GM12891 (cell line): Measurements from ENCODE around the gene NPM1.

ENCODE experiments used
- DNase-seq: peaks from one replicate; pipeline ENCODE4 v3.0.0; 2011; ENCODE audit warnings: low spot score; ENCODE audit not compliant: insufficient read length
- FAIRE-seq: peaks from 2 replicates; lab custom pipeline; 2011; peaks lifted over from hg19 to GRCh38; lab: Jason Lieb, UNC
- PAX5 ChIP-seq: IDR thresholded peaks from 2 replicates; pipeline ENCODE4 v1.6.1; 2011; ENCODE audit warnings: low read length, moderate library complexity, mild to moderate bottlenecking; ENCODE audit not compliant: insufficient read depth, severe bottlenecking
- POLR2A ChIP-seq: IDR thresholded peaks from 2 replicates; pipeline ENCODE4 v1.6.1; 2011; ENCODE audit warnings: low read depth, low read length, control low read depth
- POLR2AphosphoS5 ChIP-seq: IDR thresholded peaks from 2 replicates; pipeline ENCODE4 v1.6.1; 2011; ENCODE audit warnings: low read depth, low read length, control low read depth
- POU2F2 ChIP-seq: IDR thresholded peaks from 2 replicates; pipeline ENCODE4 v1.6.1; 2011; ENCODE audit warnings: low read depth, mild to moderate bottlenecking, control low read depth, low read length, moderate library complexity
- SPI1 ChIP-seq: IDR thresholded peaks from 2 replicates; pipeline ENCODE4 v1.6.1; 2011; ENCODE audit warnings: low read depth, low read length, control low read depth
- TAF1 ChIP-seq: IDR thresholded peaks from 2 replicates; pipeline ENCODE4 v1.6.1; 2011; ENCODE audit warnings: low read depth, low read length, control low read depth

NPM1 gene

GRCh38 chr5:171455522-171455921 lies 67.9 kb downstream of the NPM1 start:
- no peak for FAIRE-seq
- no peak for DNase-seq
- TF ChIP-seq SPI1 (no peak), POLR2A (no peak), PAX5 (no peak), TAF1 (no peak), POU2F2 (no peak), POLR2AphosphoS5 (no peak)

GRCh38 chr5:171457208-171457981 lies 69.7 kb downstream of the NPM1 start:
- no peak for TF ChIP-seq TAF1
- TF ChIP-seq PAX5 = no peak
- no peak for TF ChIP-seq SPI1
- TF ChIP-seq POLR2A = no peak
- TF ChIP-seq POU2F2 = no peak
- no peak for TF ChIP-seq POLR2AphosphoS5
- FAIRE-seq (no peak), DNase-seq (no peak)

- DNase-seq (no peak), FAIRE-seq (no peak)
- no peak for TF ChIP-seq POU2F2
- no peak for TF ChIP-seq PAX5
- no peak for TF ChIP-seq TAF1
- TF ChIP-seq POLR2A = no peak
- no peak for TF ChIP-seq POLR2AphosphoS5
- no peak for TF ChIP-seq SPI1
Observed at GRCh38 chr5:171459839-171460238, 72.2 kb downstream of the NPM1 start.
